LNCAP (cell line): ENCODE measurements around the gene RAB11FIP3.
A peak's percentile ranks its signal among the peaks of the same experiment; 100 is the strongest.

Experiments used
- CTCF ChIP-seq: fragments of 450-650 bp; IDR thresholded peaks from 2 replicates; pipeline ENCODE4 v1.5.1; 2017; ENCODE audit warnings: mild to moderate bottlenecking

RAB11FIP3 gene

GRCh38 chr16:516301-516700, 90.9 kb downstream of the RAB11FIP3 start:
- TF ChIP-seq CTCF: no peak

GRCh38 chr16:518858-519257, 93.4 kb downstream of the RAB11FIP3 start:
- TF ChIP-seq CTCF: no peak

- TF ChIP-seq CTCF: no peak
Observed at GRCh38 chr16:519425-519824, 94.0 kb downstream of the RAB11FIP3 start.

- TF ChIP-seq CTCF: no peak
Observed at GRCh38 chr16:519841-520687, 94.6 kb downstream of the RAB11FIP3 start.

GRCh38 chr16:520847-521246, 95.4 kb downstream of the RAB11FIP3 start:
- no peak for TF ChIP-seq CTCF

GRCh38 chr16:521381-522210, 96.1 kb downstream of the RAB11FIP3 start:
- TF ChIP-seq CTCF: peak; percentile 36; the same call in 1 of the 2 replicates

GRCh38 chr16:522320-523096, 97.1 kb downstream of the RAB11FIP3 start:
- TF ChIP-seq CTCF: no peak
